SW 1271 (cell line): ENCODE results near the gene SLC2A4.
A peak's percentile ranks its signal among the peaks of the same experiment; 100 is the strongest.

Experiments used
- DNase-seq, 2 experiments: peaks; one replicate each; lab custom pipeline; 2025; lab: John Stamatoyannopoulos, UW

The SLC2A4 gene

DNA sequence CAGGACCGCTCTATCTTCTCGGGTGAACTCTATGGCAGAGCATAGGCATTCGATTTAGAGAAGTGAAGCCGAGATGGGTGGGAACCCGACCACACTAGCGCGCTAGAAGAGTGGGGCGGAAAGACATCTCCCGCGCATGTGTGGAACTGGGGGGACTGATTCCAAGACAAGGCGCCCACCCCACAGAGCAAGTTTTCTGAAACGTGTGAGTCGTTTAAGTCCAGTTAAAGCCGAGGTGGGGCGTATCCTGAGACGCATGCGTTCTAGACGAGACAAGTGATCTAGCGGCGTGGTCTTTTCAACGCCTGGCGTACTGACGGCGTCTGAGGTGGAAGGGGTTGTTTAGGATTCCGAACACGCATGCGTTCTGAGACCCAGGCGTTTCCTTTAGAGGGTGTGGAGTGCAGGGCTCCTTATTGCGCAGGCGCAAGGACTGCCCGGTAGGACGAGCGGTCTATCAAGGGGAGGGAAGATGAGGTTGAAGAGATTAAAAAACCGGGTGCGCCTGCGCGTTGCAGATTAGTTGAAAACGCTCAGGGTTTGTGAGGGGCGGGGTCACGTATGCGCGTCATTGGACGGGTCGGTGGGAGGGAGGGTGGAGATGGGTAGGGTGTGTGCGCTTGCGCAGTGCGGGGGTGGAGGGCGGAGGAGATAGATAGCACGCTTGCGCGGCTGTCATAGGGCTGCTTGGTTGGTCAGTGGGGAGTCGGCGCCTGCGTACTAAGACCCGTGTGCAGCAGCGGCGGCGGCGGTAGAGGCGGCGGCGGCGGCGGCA is 25.6 kb downstream of the SLC2A4 start, which contains the start of gene EIF5A:
EIF5A (plus strand) TSS at position 718 of the 775 bp plus-strand sequence. CDS start 2,008 bp downstream, outside the sequence.
- peak; percentile 100 for DNase-seq

DNA sequence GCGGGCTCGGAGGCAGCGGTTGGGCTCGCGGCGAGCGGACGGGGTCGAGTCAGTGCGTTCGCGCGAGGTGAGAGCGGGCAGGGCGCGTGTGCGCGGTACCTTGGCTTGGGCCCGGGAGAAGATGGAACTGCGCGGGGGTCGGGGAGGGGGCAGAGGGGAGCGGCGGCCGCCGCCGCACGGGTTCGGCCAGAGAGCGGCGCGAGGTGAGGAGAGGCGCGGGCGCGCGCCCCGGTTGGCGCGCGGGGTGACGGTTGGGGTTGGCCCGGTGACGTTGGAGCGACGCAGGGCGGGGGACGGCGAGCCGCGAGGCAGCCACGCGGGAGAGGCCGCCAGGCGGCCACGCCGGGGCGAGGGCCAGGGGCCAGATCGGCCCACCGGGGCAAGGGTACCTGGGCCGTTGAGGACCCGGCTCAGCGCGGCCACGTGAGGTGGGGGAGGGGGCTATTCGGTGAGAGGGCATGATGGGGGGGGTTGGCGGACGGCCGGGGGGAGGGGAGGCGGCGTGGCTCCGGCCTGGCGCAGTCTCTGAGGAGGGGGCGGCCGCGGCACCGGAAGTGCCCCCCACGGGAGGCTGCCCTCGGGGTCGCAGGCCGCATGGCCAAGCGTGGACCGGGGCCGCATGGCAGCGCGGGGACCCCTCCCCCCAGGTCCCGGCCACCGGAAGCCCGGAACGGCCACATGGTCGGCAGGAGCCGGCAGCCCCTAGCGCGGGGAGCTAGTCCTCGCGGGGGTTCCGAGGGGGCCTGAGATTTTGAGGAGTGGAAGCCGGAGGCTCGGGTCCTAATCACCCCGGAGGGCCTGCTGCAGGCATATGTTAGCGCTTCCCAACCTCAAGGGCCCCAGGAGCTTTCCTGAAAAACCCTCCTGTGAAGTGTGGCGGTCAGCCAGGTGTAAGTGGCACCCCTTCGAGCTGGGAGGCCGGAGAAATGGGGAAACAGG is 26.4 kb downstream of the SLC2A4 start:
- DNase-seq, result no peak

GRCh38 chr17:7308625-7309433 is 27.3 kb downstream of the SLC2A4 start:
- DNase-seq, result peak; percentile 58 to 84

GRCh38 chr17:7309628-7310027 is 28.1 kb downstream of the SLC2A4 start:
- no peak for DNase-seq

GRCh38 chr17:7311110-7311705 is 29.7 kb downstream of the SLC2A4 start:
- DNase-seq, result no peak

GRCh38 chr17:7312432-7313087 is 31.0 kb downstream of the SLC2A4 start:
- no peak for DNase-seq

DNA sequence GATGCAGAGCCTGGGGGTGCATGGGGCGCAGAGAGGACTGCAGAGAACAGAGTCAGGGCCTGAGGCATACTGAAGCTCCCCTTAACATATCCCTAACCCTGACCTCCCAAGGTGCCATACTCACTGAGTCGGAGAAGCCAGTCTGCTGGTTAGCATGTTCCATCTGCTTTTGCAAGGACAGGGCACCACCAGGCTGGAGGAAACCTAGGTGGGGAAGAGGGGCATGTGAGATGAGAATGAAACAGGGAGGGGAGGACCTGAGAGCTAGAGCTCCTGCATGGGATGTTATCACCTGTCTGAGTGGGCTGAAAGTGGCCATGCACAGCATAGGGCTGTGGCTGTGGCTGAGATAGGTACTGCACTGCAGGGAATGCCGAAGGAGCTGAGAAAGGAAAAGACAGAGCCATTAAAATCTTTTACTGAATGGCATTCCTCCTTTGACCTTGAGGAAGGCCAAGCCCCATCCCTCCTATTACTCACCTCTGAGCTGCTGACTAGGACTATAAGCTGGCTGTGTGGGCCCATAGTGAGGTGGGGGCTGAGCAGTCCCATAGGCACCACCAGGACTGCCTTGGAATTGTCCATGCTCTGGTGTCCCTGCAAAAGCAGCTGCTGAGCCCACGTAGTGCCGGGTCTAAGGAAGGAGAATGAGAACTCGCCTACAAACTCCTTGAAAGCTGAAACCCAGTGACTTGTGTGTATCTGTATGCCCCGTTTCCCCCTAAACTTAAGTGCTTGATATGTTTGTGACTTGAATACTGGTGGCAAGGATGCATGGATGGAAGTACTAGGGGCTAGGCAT is 31.8 kb downstream of the SLC2A4 start:
- peak in 1 of 2 experiments; percentile 11 for DNase-seq

- no peak for DNase-seq
These were observed 32.6 kb downstream of the SLC2A4 start for GRCh38 chr17:7313890-7314718.

DNA sequence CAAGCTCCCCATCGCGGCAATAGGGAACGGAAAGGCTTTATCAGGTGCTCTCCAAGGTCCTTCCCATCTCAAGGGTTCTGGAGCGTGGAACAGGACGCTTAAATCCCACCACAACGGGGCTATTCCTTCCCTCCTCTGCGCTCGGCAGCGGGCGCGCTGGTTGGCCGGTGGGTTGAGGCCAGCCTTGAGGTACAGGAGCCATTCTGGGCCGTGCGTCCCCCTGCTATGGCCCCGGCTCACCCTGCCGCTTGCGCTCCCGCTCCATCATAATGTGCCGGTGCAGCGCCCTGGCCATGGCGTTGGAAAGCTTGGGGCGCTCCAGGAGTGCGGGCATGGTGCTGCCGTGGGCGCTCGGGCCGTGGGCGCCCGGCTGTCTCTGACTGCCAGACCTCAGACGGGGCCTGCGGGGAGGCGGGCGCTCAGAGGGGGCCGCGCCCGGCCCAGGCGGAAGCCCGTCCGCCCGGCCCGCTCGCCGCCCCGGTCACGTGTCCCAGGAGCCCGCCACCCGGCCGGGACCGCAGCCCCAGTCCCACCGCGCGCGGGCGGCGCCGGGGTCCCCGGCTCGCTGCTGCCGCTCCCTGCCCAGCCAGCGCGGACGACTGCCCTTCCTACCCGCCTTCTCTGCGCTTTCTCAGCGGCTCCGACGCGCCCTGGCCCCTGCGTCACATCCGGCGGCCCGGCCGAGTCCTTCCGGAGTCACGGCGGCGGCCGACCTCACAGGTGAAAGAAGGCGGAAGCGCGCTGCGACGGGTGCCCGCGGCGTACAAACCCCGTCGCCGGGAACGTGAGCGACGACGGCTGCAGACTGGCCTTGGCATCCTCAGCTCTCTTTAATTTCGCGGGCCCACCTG is 33.4 kb downstream of the SLC2A4 start, which contains the start of gene GPS2:
GPS2 (minus strand) TSS at position 642 of the 851 bp plus-strand sequence; CDS start at position 334, 308 bp downstream.
- DNase-seq, result peak; percentile 63 to 78

DNA sequence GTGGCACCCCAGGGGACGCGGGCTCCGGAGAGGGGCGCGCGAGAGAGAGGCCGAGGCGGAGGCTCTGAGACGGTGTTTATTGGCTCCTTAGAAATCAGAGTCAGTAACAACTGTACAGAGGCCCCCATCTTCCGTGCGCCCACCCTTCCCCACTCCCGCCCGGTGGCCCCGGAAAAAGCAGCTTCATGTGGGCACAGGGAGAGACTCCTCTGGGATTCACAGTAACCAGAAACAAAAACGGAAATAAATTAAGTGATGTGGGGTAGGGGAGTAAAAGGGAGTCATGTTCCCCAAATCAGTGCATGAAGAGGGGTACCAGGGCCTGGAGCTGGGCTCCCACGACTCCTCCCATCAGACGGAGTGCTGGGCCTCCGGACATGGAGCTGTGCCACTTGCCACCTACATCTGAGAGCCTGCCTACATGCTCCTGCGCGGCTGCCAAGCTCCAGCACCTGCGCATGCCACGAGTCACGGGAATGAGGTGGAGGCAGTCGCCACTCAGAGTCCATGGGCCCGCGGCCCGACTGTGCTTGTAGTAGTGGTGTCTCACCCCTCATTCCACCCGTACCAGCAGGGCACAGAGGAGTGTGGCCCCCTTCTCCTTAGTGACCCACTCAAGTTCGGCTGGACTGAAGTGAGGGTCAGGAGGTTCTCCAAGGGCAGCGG is 34.2 kb downstream of the SLC2A4 start:
- no peak for DNase-seq

- no peak for DNase-seq
These were observed 35.8 kb downstream of the SLC2A4 start for GRCh38 chr17:7317161-7317803.

- DNase-seq, result no peak
These were observed 36.8 kb downstream of the SLC2A4 start for GRCh38 chr17:7318121-7318860.

DNA sequence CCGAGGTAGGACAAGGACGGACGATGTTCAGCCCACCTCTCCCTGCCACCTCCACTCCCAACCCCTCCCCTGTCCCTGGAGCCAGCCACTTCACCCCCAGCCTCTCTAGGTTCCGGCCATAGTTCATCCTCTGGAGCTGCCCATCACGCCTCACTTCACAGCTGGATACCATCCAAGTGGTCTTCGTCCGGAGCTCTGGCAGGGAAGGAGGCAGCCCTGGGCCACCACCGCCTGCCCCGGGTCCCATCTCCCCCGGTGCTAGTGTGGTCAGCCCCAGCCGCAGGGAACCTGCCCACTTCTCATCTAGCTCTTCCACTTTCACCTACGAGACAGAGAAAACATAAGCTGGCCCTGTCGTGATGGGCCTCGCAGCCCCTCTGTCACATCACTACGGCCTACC is 39.9 kb downstream of the SLC2A4 start:
- no peak for DNase-seq

GRCh38 chr17:7322520-7323194 is 41.1 kb downstream of the SLC2A4 start:
- no peak for DNase-seq

DNA sequence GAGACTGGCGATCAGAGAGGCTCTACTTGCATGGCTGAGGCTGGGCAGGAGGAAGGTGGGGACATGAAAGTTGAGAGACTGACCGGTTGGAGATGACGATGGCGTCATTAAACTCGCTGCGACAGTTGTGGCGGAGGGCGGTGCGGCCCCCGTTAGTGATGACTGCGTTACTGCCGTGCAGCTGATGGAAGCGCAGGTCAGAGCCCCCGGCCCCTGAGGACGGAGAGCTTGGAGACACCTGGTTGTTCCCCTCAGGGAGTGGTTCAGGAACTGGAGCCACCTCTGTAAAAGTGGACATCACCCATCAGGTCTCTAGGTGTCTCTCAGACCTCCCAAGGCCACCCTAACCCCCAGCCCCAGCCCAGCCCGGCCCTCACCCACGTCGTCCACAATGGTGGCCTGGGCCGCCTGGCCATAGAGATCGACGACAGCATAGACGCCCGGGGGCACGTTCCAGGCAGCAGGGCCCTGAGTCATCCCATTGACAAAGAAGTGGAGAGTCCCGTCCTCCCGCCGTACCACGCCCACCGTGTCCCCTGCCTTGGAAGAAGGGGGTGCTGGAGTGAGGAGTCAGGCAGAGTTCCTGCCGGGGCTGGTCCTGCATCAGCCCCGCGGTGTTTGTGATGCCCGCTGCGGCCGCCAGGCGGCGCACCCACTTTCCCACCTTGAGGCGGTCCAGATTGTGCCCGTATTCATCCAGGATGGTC is 42.4 kb downstream of the SLC2A4 start:
- no peak for DNase-seq
